HepG2 (cell line): Measurements from ENCODE around the gene NDUFAF8. TPM values are rescaled to one million over a fixed set of nuclear protein-coding genes. Genes with fewer than 3 reads are reported as not detected.

ENCODE experiments used
- ARID2 ChIP-seq: sonication (generic); formaldehyde crosslinking; IDR thresholded peaks from 2 replicates; pipeline ENCODE4 v1.8.1; 2022; ENCODE audit warnings: mild to moderate bottlenecking, missing genetic modification reagents, borderline replicate concordance
- CREBL2 ChIP-seq: sonication (generic); formaldehyde crosslinking; IDR thresholded peaks from 2 replicates; pipeline ENCODE4 v1.8.1; 2023; ENCODE audit warnings: missing genetic modification reagents, mild to moderate bottlenecking, borderline replicate concordance
- MAX ChIP-seq: IDR thresholded peaks from 2 replicates; pipeline ENCODE4 v1.6.1; 2012; ENCODE audit warnings: inconsistent platforms
- NONO ChIP-seq, 2 experiments: fragments of 450-650 bp in 1 of 2; sonication (generic) in 1 of 2; formaldehyde crosslinking in 1 of 2; IDR thresholded peaks in 1 of 2; conservative IDR thresholded peaks in 1 of 2; 2 replicates each; pipeline versions ENCODE4 v1.6.1 to v1.8.0; 2017 to 2022; ENCODE audit warnings: mild to moderate bottlenecking in 1 of 2, missing genetic modification reagents in 1 of 2, moderate library complexity in 1 of 2
- POLR2A ChIP-seq, 2 experiments: IDR thresholded peaks; 2 replicates each; pipeline ENCODE4 v1.6.1; 2011; ENCODE audit warnings: low read depth in 2 of 2, low read length in 2 of 2, mild to moderate bottlenecking in 1 of 2, moderate library complexity in 1 of 2; ENCODE audit not compliant: insufficient read depth in 1 of 2
- PRDM15 ChIP-seq: sonication (generic); formaldehyde crosslinking; IDR thresholded peaks from 2 replicates; pipeline ENCODE4 v1.4.0; 2020; ENCODE audit warnings: missing genetic modification reagents
- SPEN ChIP-seq: sonication (generic); formaldehyde crosslinking; IDR thresholded peaks from 2 replicates; pipeline ENCODE4 v1.5.1; 2020; ENCODE audit warnings: low read depth, mild to moderate bottlenecking, missing genetic modification reagents
- SRSF9 ChIP-seq: fragments of 200-400 bp; formaldehyde crosslinking; IDR thresholded peaks from 2 replicates; pipeline ENCODE4 v1.6.1; 2018; ENCODE audit warnings: borderline replicate concordance, mild to moderate bottlenecking, low read depth, low read length; ENCODE audit not compliant: insufficient read depth, poor library complexity, severe bottlenecking
- ZBTB20 ChIP-seq: sonication (generic); formaldehyde crosslinking; IDR thresholded peaks from 2 replicates; pipeline ENCODE4 v1.8.1; 2023; ENCODE audit warnings: missing genetic modification reagents, low read depth, mild to moderate bottlenecking, borderline replicate concordance
- ZBTB21 ChIP-seq: sonication (generic); formaldehyde crosslinking; IDR thresholded peaks from 2 replicates; pipeline ENCODE4 v1.4.0; 2020; ENCODE audit warnings: missing genetic modification reagents
- ZBTB38 ChIP-seq: sonication (generic); formaldehyde crosslinking; IDR thresholded peaks from 2 replicates; pipeline ENCODE4 v1.5.1; 2020; ENCODE audit warnings: mild to moderate bottlenecking, missing genetic modification reagents
- ZBTB46 ChIP-seq: sonication (generic); formaldehyde crosslinking; IDR thresholded peaks from 2 replicates; pipeline ENCODE4 v1.4.0; 2020; ENCODE audit warnings: mild to moderate bottlenecking, missing genetic modification reagents, borderline replicate concordance
- ZNF234 ChIP-seq: sonication (generic); formaldehyde crosslinking; conservative IDR thresholded peaks from 2 replicates; pipeline ENCODE4 v1.5.1; 2020; ENCODE audit warnings: mild to moderate bottlenecking, missing genetic modification reagents
- ZNF850 ChIP-seq: sonication (generic); formaldehyde crosslinking; conservative IDR thresholded peaks from 2 replicates; pipeline ENCODE4 v1.9.0; 2021; ENCODE audit warnings: mild to moderate bottlenecking, missing genetic modification reagents
- polyA plus RNA-seq, 8 experiments: library from polyadenylated mRNA; depleted of rRNA in 3 of 8; stranded (reverse) in 7 of 8; unstranded in 1 of 8; fragments of >200 nt; fragmentation: Illumina TruSeq in 4 of 8; extraction: Trizol in 4 of 8; gene quantifications; 2 replicates each; pipeline versions ENCODE4 v1.2.1 to v1.2.3, GENCODE V29; 2011 to 2016; ENCODE audit warnings: low read depth in 4 of 8, missing spikeins in 1 of 8, mixed read lengths in 1 of 8; ENCODE audit not compliant: insufficient read depth in 1 of 8
- total RNA-seq, 5 experiments: library from RNA; depleted of rRNA; stranded (reverse); fragments of >200 nt; fragmentation: Illumina TruSeq; extraction: Trizol; gene quantifications; 2 replicates each; pipeline ENCODE4 v1.2.3, GENCODE V29; 2016; ENCODE audit warnings: low read depth in 1 of 5
- TF ChIP-seq, protein P1 (sequence below): sonication (generic); formaldehyde crosslinking; IDR thresholded peaks from 2 replicates; pipeline ENCODE4 v1.5.1; 2020; ENCODE audit warnings: missing genetic modification reagents, mild to moderate bottlenecking, borderline replicate concordance
- TF ChIP-seq, protein P2 (sequence below), 2 experiments: fragments of 450-650 bp in 1 of 2; sonication (generic) in 1 of 2; formaldehyde crosslinking; IDR thresholded peaks; 2 replicates each; pipeline versions ENCODE4 v1.5.0 to v1.8.0; 2020 to 2022; ENCODE audit warnings: mild to moderate bottlenecking in 1 of 2, missing genetic modification reagents in 1 of 2
- TF ChIP-seq, protein P3 (sequence below): sonication (generic); formaldehyde crosslinking; IDR thresholded peaks from 2 replicates; pipeline ENCODE4 v1.8.1; 2023; ENCODE audit warnings: mild to moderate bottlenecking, moderate library complexity, missing genetic modification reagents

NDUFAF8 gene
- total and polyA plus RNA-seq, 2 of the 13 experiments (the other 11 are each of a cell fraction or from before 2014, with no cell fraction given) = 75.6 to 233 TPM

DNA sequence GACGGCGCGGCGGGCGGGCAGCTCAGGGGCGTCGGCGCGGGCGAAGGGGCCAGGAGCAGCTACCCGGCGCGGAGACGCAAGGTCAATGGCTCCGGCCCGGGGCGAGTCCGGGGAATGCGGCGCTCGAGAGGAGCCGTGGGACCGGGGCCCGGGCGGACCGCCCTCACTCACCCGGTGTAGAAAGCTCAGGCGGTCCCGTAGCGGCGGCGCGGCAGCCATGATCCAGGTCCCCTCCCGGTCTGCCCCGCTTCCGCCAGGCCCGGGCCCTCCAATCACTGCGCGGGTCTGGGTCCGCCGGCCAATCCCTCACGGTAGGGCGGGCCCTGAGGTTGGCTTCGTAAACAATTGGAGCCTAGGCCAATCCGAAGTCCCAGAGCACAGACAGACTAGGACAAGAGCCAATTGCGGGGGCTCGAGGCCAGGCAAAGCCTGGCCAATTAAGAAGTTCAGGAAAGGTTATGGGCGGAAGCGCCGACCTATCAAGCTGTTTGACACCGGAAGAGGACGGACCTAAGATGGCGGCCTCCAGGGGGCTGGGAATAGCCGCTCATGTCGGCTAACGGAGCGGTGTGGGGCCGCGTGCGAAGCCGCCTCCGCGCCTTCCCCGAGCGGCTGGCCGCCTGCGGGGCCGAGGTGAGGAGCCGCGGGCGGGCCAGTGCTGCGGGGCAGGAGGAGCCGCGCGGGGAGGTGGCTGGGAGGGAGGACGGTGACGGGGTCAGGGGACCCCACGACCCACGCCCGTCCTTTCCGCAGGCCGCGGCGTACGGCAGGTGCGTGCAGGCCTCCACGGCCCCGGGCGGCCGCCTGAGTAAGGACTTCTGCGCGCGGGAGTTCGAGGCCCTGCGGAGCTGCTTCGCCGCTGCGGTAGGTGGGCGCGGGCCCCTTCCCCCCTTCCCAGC lies at the start of gene NDUFAF8, which contains the start of gene TEPSIN (continued):
- TF ChIP-seq SPEN (CRISPR knock-in tag) (peak; percentile 74), ZBTB20 (CRISPR knock-in tag) (0 out of 2 replicates have a peak, but pooled peaks have one; percentile 21), POLR2A (IDR thresholded peaks at IDR 0.05; ENCODE audit: insufficient read depth in 1 of 2, low read depth in 2 of 2, low read length in 2 of 2) (peak; percentile 61 to 85), ZNF234 (CRISPR knock-in tag) (no peak; the same call in 1 of the 2 replicates), ZBTB46 (CRISPR knock-in tag) (no peak), SRSF9 (no peak), ZNF850 (CRISPR knock-in tag) (no peak), ZBTB38 (CRISPR knock-in tag) (peak; percentile 51; the same call in 1 of the 2 replicates), CREBL2 (peak; percentile 55; the same call in 1 of the 2 replicates), ZBTB21 (CRISPR knock-in tag) (no peak), MAX (peak; percentile 60), NONO (IDR thresholded peaks at IDR 0.05) (no peak), NONO (CRISPR knock-in tag; conservative IDR thresholded peaks at IDR 0.05) (peak; percentile 33; the same call in 1 of the 2 replicates), ARID2 (CRISPR knock-in tag) (no peak), PRDM15 (CRISPR knock-in tag) (no peak)
- TF ChIP-seq, protein P1, sequence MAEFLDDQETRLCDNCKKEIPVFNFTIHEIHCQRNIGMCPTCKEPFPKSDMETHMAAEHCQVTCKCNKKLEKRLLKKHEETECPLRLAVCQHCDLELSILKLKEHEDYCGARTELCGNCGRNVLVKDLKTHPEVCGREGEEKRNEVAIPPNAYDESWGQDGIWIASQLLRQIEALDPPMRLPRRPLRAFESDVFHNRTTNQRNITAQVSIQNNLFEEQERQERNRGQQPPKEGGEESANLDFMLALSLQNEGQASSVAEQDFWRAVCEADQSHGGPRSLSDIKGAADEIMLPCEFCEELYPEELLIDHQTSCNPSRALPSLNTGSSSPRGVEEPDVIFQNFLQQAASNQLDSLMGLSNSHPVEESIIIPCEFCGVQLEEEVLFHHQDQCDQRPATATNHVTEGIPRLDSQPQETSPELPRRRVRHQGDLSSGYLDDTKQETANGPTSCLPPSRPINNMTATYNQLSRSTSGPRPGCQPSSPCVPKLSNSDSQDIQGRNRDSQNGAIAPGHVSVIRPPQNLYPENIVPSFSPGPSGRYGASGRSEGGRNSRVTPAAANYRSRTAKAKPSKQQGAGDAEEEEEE (CRISPR knock-in tag) = no peak
- TF ChIP-seq, protein P2, sequence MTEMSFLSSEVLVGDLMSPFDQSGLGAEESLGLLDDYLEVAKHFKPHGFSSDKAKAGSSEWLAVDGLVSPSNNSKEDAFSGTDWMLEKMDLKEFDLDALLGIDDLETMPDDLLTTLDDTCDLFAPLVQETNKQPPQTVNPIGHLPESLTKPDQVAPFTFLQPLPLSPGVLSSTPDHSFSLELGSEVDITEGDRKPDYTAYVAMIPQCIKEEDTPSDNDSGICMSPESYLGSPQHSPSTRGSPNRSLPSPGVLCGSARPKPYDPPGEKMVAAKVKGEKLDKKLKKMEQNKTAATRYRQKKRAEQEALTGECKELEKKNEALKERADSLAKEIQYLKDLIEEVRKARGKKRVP (CRISPR knock-in tag; IDR thresholded peaks at IDR 0.05) = no peak
- TF ChIP-seq, protein P3, sequence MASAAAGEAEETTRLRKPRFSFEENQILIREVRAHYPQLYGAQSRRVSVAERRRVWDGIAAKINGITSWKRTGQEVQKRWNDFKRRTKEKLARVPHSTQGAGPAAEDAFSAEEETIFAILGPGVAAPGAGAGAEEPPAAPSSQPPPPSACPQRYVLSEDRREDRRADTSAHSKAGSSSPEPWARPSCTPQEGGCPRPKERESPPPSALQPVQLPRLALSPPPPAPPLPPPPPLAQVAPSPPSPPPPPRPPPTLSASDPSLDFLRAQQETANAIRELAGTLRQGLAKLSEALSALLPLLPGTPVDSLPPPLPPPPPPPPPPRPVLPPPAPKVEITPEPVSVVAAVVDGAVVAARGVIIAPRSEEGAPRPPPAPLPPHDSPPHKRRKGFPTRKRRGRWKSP (CRISPR knock-in tag) = no peak
